ENCODE measurements around the gene RHD. TPM values are rescaled to one million over a fixed set of nuclear protein-coding genes. Genes with fewer than 3 reads are reported as not detected.
"Not testable (repeated sequence)": the region's sequence is repeated elsewhere in the genome, so short reads cannot be mapped to it uniquely, and the experiment has no call there.

RHD gene
- total RNA-seq, 1 donor: not detected

- not testable (repeated sequence) for H3K4me3 ChIP-seq (ENCODE audit: low read depth, low read length); DNase-seq (ENCODE audit: low read depth)
These were observed 30.0 kb downstream of the RHD start for GRCh38 chr1:25302330-25302729.

GRCh38 chr1:25304936-25305335, 32.6 kb downstream of the RHD start:
- not testable (repeated sequence) for DNase-seq (ENCODE audit: low read depth); H3K4me3 ChIP-seq (ENCODE audit: low read depth, low read length)

- H3K4me3 ChIP-seq (ENCODE audit: low read depth, low read length); DNase-seq (ENCODE audit: low read depth): not testable (repeated sequence)
These were observed 35.9 kb downstream of the RHD start for GRCh38 chr1:25308168-25308567.

GRCh38 chr1:25309085-25309484, 36.8 kb downstream of the RHD start:
- DNase-seq (ENCODE audit: low read depth): peak; percentile 74
- H3K4me3 ChIP-seq (ENCODE audit: low read depth, low read length): not testable (repeated sequence)

- not testable (repeated sequence) for H3K4me3 ChIP-seq (ENCODE audit: low read depth, low read length)
These were observed 37.2 kb downstream of the RHD start for GRCh38 chr1:25309486-25309885.

GRCh38 chr1:25312806-25313470, 40.6 kb downstream of the RHD start:
- not testable (repeated sequence) for H3K4me3 ChIP-seq (ENCODE audit: low read depth, low read length); DNase-seq (ENCODE audit: low read depth)

More at GRCh38 chr1:25309486-25309885, 37.2 kb downstream of the RHD start:
- DNase-seq (ENCODE audit: low read depth): peak; percentile 49

- DNase-seq (ENCODE audit: low read depth): peak; percentile 89
- not testable (repeated sequence) for H3K4me3 ChIP-seq (ENCODE audit: low read depth, low read length)
These were observed 48.1 kb downstream of the RHD start for GRCh38 chr1:25320314-25320938.

- H3K4me3 ChIP-seq (ENCODE audit: low read depth, low read length); DNase-seq (ENCODE audit: low read depth): not testable (repeated sequence)
These were observed 49.8 kb downstream of the RHD start for GRCh38 chr1:25322127-25322526.

GRCh38 chr1:25324407-25324806, 52.1 kb downstream of the RHD start:
- not testable (repeated sequence) for DNase-seq (ENCODE audit: low read depth); H3K4me3 ChIP-seq (ENCODE audit: low read depth, low read length)

- not testable (repeated sequence) for H3K4me3 ChIP-seq (ENCODE audit: low read depth, low read length); DNase-seq (ENCODE audit: low read depth)
These were observed 55.8 kb downstream of the RHD start for GRCh38 chr1:25327864-25328790.

GRCh38 chr1:25328791-25329185, 56.5 kb downstream of the RHD start:
- not testable (repeated sequence) for H3K4me3 ChIP-seq (ENCODE audit: low read depth, low read length); DNase-seq (ENCODE audit: low read depth)

GRCh38 chr1:25329336-25329735, 57.0 kb downstream of the RHD start:
- not testable (repeated sequence) for DNase-seq (ENCODE audit: low read depth); H3K4me3 ChIP-seq (ENCODE audit: low read depth, low read length)

- H3K4me3 ChIP-seq (ENCODE audit: low read depth, low read length): not testable (repeated sequence)
- DNase-seq (ENCODE audit: low read depth): peak; percentile 57
These were observed 57.6 kb downstream of the RHD start for GRCh38 chr1:25329950-25330349.

GRCh38 chr1:25336922-25337354, 64.6 kb downstream of the RHD start:
- not testable (repeated sequence) for DNase-seq (ENCODE audit: low read depth)
- peak overlapping the region; percentile 80 for H3K4me3 ChIP-seq (ENCODE audit: low read depth, low read length)

- not testable (repeated sequence) for DNase-seq (ENCODE audit: low read depth)
- peak overlapping the region; percentile 73 for H3K4me3 ChIP-seq (ENCODE audit: low read depth, low read length)
These were observed 65.3 kb downstream of the RHD start for GRCh38 chr1:25337483-25338187.
